ENCODE results near the gene REV1.
"Not testable (repeated sequence)": the region's sequence is repeated elsewhere in the genome, so short reads cannot be mapped to it uniquely, and the experiment has no call there.

REV1 gene

GRCh38 chr2:99404039-99404796 lies 85.6 kb downstream of the REV1 start:
- DNase-seq (ENCODE audit: low read depth in 2 of 2): no peak

- DNase-seq (ENCODE audit: low read depth in 2 of 2): no peak
These were observed 86.3 kb downstream of the REV1 start for GRCh38 chr2:99403524-99403923.

GRCh38 chr2:99403084-99403483 lies 86.7 kb downstream of the REV1 start:
- no peak for DNase-seq (ENCODE audit: low read depth in 2 of 2)

GRCh38 chr2:99401841-99402240 lies 88.0 kb downstream of the REV1 start:
- no peak for DNase-seq (ENCODE audit: low read depth in 2 of 2)

GRCh38 chr2:99399795-99400194 lies 90.0 kb downstream of the REV1 start:
- DNase-seq (ENCODE audit: low read depth in 2 of 2): no peak

GRCh38 chr2:99399063-99399462 lies 90.8 kb downstream of the REV1 start:
- no peak for DNase-seq (ENCODE audit: low read depth in 2 of 2)

GRCh38 chr2:99398303-99398702 lies 91.5 kb downstream of the REV1 start:
- no peak for DNase-seq (ENCODE audit: low read depth in 2 of 2)

GRCh38 chr2:99397266-99397920 lies 92.4 kb downstream of the REV1 start:
- no peak for DNase-seq (ENCODE audit: low read depth in 2 of 2)

- DNase-seq (ENCODE audit: low read depth in 2 of 2): no peak
These were observed 94.2 kb downstream of the REV1 start for GRCh38 chr2:99395589-99396130.

- no peak for DNase-seq (ENCODE audit: low read depth in 2 of 2)
These were observed 99.9 kb downstream of the REV1 start for GRCh38 chr2:99389946-99390345.

GRCh38 chr2:99389371-99389770 lies 100.4 kb downstream of the REV1 start:
- no peak for DNase-seq (ENCODE audit: low read depth in 2 of 2)

GRCh38 chr2:99388892-99389291 lies 100.9 kb downstream of the REV1 start:
- no peak for DNase-seq (ENCODE audit: low read depth in 2 of 2)

- DNase-seq (ENCODE audit: low read depth in 2 of 2): no peak
These were observed 103.8 kb downstream of the REV1 start for GRCh38 chr2:99386011-99386410.

- DNase-seq (ENCODE audit: low read depth in 2 of 2): no peak
These were observed 107.7 kb downstream of the REV1 start for GRCh38 chr2:99382143-99382542.

GRCh38 chr2:99380376-99381010 lies 109.3 kb downstream of the REV1 start:
- no peak for DNase-seq (ENCODE audit: low read depth in 2 of 2)

- DNase-seq (ENCODE audit: low read depth in 2 of 2): no peak
These were observed 111.9 kb downstream of the REV1 start for GRCh38 chr2:99377879-99378278.

GRCh38 chr2:99376254-99376864 lies 113.5 kb downstream of the REV1 start:
- DNase-seq (ENCODE audit: low read depth in 2 of 2): no peak

GRCh38 chr2:99374747-99375146 lies 115.1 kb downstream of the REV1 start:
- DNase-seq (ENCODE audit: low read depth in 2 of 2): no peak

GRCh38 chr2:99373144-99373543 lies 116.7 kb downstream of the REV1 start:
- no peak for DNase-seq (ENCODE audit: low read depth in 2 of 2)

GRCh38 chr2:99368854-99369253 lies 121.0 kb downstream of the REV1 start:
- DNase-seq (ENCODE audit: low read depth in 2 of 2): not testable (repeated sequence)

GRCh38 chr2:99365661-99366060 lies 124.2 kb downstream of the REV1 start:
- no peak for DNase-seq (ENCODE audit: low read depth in 2 of 2)

- no peak for DNase-seq (ENCODE audit: low read depth in 2 of 2)
These were observed 133.0 kb downstream of the REV1 start for GRCh38 chr2:99356853-99357252.
